Common myeloid progenitor, CD34-positive (primary cell): Measurements from ENCODE around the gene HOXC11.

ENCODE experiments used
- CTCF ChIA-PET: fragments of 350-600 bp; sonication (Branson Sonifier 250); formaldehyde crosslinking; loops from one replicate; lab custom pipeline; 2021; ENCODE audit warnings: antibody characterized with exemption; lab: Charles Lee
- POLR2A ChIA-PET: fragments of 350-600 bp; sonication (Branson Sonifier 250); formaldehyde crosslinking; loops from one replicate; lab custom pipeline; 2021; ENCODE audit warnings: antibody characterized with exemption; lab: Charles Lee
- DNase-seq, 3 donors: peaks; one replicate each; pipeline versions ENCODE4 v3.0.0 to v3.0.0-alpha.2; 2013
- H3K27ac ChIP-seq, 2 experiments: 1 replicate in 1 of 2; 2 replicates in 1 of 2; pipeline ENCODE4 v1.7.0; 2013; ENCODE audit warnings: inconsistent platforms in 2 of 2, low read length in 2 of 2, mild to moderate bottlenecking in 2 of 2, low read depth in 1 of 2, moderate library complexity in 1 of 2; ENCODE audit not compliant: severe bottlenecking in 2 of 2, insufficient read depth in 1 of 2, poor library complexity in 1 of 2
- H3K27me3 ChIP-seq, 5 experiments: replicated peaks in 2 of 5; 1 replicate in 3 of 5; 2 replicates in 2 of 5; pipeline versions ENCODE4 v1.6.1 to v1.7.0; 2013; ENCODE audit warnings: low read length in 4 of 5, mild to moderate bottlenecking in 2 of 5, moderate library complexity in 2 of 5, inconsistent platforms in 1 of 5; ENCODE audit not compliant: insufficient read depth in 5 of 5, control insufficient read depth in 4 of 5
- H3K36me3 ChIP-seq, 4 experiments: 1 replicate in 2 of 4; 2 replicates in 2 of 4; pipeline versions ENCODE4 v1.6.1 to v1.7.0; 2013; ENCODE audit warnings: low read length in 3 of 4, control low read depth in 1 of 4, mild to moderate bottlenecking in 1 of 4; ENCODE audit not compliant: control insufficient read depth in 4 of 4, insufficient read depth in 4 of 4
- H3K4me1 ChIP-seq, 4 experiments: 1 replicate in 3 of 4; 2 replicates in 1 of 4; pipeline versions ENCODE4 v1.6.1 to v1.7.1; 2013; ENCODE audit warnings: low read length in 3 of 4, mild to moderate bottlenecking in 3 of 4, control low read depth in 1 of 4, inconsistent platforms in 1 of 4, moderate library complexity in 1 of 4; ENCODE audit not compliant: control insufficient read depth in 4 of 4, insufficient read depth in 4 of 4; ENCODE audit errors: control extremely low read depth in 1 of 4
- H3K4me3 ChIP-seq, 7 experiments: 1 replicate in 4 of 7; 2 replicates in 3 of 7; pipeline versions ENCODE4 v1.5.1 to v1.7.0; 2013; ENCODE audit warnings: mild to moderate bottlenecking in 7 of 7, low read length in 6 of 7, moderate library complexity in 6 of 7, inconsistent platforms in 2 of 7, low read depth in 2 of 7, control low read depth in 1 of 7; ENCODE audit not compliant: insufficient read depth in 4 of 7, control insufficient read depth in 1 of 7; ENCODE audit errors: extremely low read depth in 1 of 7
- H3K9me3 ChIP-seq, 5 experiments: 1 replicate in 4 of 5; 2 replicates in 1 of 5; pipeline versions ENCODE4 v1.6.1 to v1.7.1; 2013; ENCODE audit warnings: low read length in 4 of 5, mild to moderate bottlenecking in 2 of 5, inconsistent platforms in 1 of 5, low read depth in 1 of 5, moderate library complexity in 1 of 5; ENCODE audit not compliant: control insufficient read depth in 4 of 5, insufficient read depth in 2 of 5; ENCODE audit errors: control extremely low read depth in 1 of 5
- WGBS: methylation state at CpG from one replicate; pipeline ENCODE4 v1.1.5; 2013; ENCODE audit not compliant: insufficient coverage; 5-methylcytosine and 5-hydroxymethylcytosine counted together

The HOXC11 gene

DNA sequence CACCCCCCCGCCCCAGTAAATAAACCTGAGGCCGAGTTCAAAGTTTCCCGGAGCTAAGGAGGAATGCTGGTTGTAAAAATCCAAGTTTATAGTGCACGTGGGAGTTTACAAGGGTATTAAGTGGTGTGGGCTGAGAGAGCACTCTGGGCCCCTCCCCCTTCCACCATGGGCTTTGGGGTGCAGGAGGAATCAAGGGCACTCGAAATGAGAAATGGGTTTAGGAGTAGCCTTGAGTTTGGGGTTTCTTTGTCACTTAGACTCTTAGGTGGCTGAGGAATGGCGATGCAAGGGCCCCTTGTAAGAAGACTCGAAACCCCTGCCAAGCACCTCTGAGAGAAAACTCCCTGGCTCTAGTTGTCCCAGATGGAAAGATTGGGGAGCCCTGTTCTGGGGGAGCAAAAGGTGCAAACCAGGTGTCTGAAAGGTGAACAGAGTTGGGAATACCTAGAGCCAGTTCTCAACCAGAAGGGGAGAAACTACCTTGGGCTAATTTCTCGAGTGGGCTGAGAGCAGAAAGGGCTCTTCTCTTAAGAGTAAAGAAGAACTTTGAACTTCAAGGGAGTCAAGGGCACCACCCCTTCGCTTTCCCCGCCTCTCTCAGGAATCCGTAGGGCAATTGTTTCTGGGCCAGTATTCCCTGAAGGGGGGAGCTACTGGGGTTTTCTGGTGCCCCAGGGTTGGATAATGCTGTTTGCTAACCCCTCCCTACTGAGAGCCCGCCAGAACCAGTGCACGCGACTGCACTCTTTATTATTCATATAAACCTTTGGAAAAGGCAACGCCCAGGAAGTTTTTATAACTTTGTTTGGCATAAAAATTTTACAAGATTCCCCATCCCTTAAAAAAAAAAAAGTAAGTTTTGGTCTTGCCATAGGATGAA, 5.8 kb downstream of the HOXC11 start:
- WGBS, result 21% methylated on average over 5 of the region's 15 CpGs
- peaks cover 0 to 9% (median 7%) of the 10 kb centered on the region in 4 experiments for H3K4me1 ChIP-seq

DNA sequence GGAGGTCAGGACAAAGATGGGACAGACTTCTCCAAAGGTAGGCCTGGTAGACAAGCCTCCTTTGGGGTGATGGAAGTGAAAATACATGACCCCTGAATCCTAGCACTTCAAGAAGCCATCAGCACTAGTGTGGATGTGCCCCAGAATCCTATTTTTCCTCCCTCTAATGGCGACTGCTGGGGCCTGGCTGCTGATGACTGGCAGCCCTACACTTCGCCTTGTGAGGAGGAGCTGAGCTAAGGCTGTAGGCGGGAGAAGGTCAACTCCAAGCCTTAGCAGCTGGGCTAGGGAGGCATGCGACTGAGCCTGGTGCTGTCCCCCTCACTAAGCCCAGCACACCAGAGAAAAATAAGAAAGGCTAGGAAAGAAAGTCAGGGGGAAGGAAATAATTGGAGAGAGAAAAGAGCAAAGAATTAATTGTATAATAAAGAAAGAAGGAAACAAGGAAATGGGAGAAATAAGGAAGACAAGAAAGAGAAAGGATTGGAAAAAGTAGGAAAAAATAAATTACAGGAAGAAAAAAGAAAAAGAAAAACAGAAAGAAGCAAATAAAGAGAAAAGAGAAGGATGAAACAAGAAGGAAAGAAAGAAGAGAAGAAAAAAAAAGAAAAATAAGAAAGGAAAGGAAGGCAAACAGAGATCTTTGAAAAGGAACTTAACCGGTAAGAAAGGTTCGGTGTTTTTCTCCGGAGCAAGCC, 7.3 kb downstream of the HOXC11 start:
- Histone ChIP-seq H3K27ac (no peak overlapping the region), H3K4me3 (no peak overlapping the region), H3K27me3 (peaks cover 33 to 99% (median 74%) of the 10 kb centered on the region in 5 experiments), H3K9me3 (peaks cover 0 to 16% (median 3%) of the 10 kb centered on the region in 5 experiments), H3K4me1 (peaks cover 0 to 11% (median 9%) of the 10 kb centered on the region in 4 experiments), H3K36me3 (no peaks in the 10 kb centered on the region)
- POLR2A ChIA-PET, result interaction anchor here (0.7 kb wide), 1 partner anchor 25 kb away, joined by 3 read pairs; the partner anchor contains the start of gene HOXC12
- DNase-seq, result no peak
- CTCF ChIA-PET, result no interaction called here
- whole genome bisulfite sequencing, result 4% methylated on average over 5 of the region's 7 CpGs

More for the DNA sequence above, 5.8 kb downstream of the HOXC11 start:
- peaks cover 29 to 100% (median 73%) of the 10 kb centered on the region in 5 experiments for H3K27me3 ChIP-seq
- H3K4me3 ChIP-seq, result no peak overlapping the region
- CTCF ChIA-PET, result no interaction called here
- peaks cover 0 to 13% (median 3%) of the 10 kb centered on the region in 5 experiments for H3K9me3 ChIP-seq
- no peaks in the 10 kb centered on the region for H3K36me3 ChIP-seq
- POLR2A ChIA-PET, result interaction anchor here (0.7 kb wide), 1 partner anchor 60 kb away, joined by 3 read pairs; no protein-coding TSS in a partner anchor
- DNase-seq, result no peak
- no peak overlapping the region for H3K27ac ChIP-seq

DNA sequence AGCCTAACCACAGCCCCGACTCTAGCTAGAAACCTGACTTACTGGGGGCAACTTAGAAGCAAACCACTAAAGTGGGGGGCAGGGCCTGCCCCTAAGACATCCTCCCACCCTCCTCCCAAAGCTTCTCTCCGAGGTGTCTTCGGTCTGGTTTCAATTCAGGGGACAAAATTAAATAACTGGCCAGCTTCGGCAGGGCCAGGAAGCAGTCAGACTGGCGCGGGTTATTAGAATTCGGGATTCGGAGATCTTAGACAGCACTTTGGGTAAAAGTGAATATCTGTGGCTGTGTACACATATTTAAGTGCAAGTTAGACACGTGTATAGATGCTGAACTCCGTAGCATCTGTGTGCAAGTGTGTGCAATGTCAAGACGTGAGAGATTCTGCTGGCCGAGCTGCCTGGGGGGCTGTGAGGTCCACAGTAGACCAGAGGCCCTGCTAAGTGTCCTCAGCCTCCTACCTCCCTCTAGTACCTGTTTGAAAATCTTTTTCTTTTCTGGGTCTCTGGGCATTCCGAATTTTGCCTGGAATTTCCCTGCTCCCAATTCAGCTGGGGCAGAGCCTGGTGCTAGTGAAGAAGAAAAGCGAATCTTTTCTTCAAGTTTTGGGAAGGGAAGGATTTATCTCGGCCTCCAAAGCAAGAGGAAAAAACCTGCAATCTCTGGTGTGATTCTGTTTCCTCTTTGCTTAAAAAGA, 8.0 kb downstream of the HOXC11 start:
- WGBS, result 21% methylated on average over 12 of the region's 15 CpGs
- POLR2A ChIA-PET, result interaction anchor here (0.7 kb wide), 1 partner anchor 26 kb away, joined by 3 read pairs; the partner anchor contains the start of gene HOXC12
- DNase-seq, result no peak
- CTCF ChIA-PET, result no interaction called here
- H3K4me3 ChIP-seq, result no peak overlapping the region
- peaks cover 33 to 99% (median 75%) of the 10 kb centered on the region in 5 experiments for H3K27me3 ChIP-seq
- peaks cover 0 to 12% (median 0%) of the 10 kb centered on the region in 5 experiments for H3K9me3 ChIP-seq
- peaks cover 0 to 17% (median 13%) of the 10 kb centered on the region in 4 experiments for H3K4me1 ChIP-seq
- no peaks in the 10 kb centered on the region for H3K36me3 ChIP-seq
- no peak overlapping the region for H3K27ac ChIP-seq

DNA sequence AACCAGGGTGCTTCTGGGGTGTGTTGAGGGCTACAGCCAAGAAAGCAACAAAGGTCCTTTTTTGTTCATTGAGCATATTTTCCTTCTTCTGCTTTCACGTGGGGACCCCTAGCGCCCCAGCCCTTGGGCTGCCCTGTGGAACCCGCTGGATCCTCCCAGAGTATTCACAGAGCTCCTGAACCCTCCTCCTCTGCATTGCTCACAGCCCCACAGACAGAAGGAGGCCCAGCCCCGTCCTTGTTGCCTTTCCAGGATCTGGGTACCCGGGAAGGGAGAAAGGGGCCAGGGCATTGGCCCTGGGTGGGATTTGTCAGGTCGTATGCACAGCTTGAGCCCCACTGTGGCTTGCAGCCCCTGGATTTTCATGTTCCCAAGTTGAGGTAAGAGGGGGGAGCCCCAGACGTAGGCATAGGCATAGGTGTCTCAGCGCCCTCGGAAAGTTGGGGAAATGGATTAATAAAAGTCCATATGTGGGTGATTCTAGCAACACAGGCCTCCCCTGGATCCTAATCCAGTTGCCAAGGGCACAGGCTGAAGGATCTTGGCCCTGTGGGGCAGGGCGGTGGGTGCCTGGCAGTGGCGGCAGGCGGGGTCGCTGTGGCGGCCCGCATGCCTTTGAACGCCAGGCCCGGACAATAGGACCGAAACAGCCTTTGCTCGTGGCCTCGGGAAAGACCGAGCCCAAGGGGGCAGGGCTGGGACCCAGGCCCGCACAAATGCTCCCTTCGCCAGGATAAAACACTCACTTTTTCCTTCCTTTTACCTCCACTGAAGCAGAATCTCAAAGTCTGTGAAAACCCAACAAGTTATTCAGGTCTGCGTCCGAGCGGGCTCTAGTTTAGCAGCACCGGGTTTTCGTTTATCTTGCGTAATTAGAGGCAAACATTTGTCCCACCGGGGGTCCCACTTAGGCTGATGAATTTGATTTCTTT, 9.0 kb downstream of the HOXC11 start:
- Histone ChIP-seq H3K4me3 (no peak overlapping the region), H3K9me3 (peaks cover 0 to 10% (median 0%) of the 10 kb centered on the region in 5 experiments), H3K27me3 (peaks cover 39 to 99% (median 70%) of the 10 kb centered on the region in 5 experiments), H3K36me3 (no peaks in the 10 kb centered on the region), H3K27ac (no peak overlapping the region), H3K4me1 (peaks cover 0 to 21% (median 17%) of the 10 kb centered on the region in 4 experiments)
- DNase-seq, result no peak
- WGBS, result 7% methylated on average over 15 of the region's 30 CpGs
- ChIA-PET POLR2A (no interaction called here), CTCF (no interaction called here)

DNA sequence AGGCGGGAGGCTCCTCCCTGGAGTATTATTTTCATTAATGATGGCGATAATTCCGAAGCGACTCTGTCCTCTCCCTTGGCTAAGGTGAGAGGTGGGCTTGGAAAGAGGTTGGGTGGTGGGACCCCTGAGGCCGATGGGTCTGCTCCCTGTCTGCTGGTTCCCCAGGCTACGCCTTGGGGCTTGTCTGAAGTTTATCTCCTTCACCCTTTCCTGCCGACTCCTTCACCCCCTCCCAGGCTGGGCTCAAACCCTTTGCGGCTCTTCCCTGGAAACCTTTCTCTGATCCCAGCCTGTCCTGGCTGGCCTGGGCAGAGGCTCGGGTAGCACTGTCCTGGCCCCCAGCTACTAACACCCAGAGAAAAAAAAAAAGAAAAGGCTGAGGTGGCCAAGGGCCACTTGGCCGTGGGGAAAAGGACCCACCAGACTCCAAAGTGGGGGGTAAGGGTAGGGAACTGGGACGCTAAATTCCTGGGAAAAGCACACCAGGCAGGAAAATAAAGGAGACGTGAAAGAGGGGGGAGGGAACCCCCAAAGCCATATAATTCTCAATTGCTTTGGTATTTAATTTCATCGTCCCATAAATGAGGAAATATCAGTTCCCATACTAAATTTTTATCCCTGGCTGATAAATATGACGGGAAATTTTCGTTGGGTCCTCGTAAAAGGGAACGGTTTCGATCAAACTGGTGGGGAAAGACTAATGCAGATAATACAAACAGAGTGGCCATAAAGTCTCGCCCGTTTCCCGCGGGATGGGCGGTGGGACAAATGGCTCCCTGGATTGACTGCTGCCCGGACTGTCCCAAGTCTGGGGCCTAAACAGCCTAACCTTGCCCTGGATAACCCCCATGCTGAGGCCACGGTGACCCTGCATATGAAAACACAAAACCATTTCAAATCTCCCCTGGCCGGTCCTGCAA, 10.0 kb downstream of the HOXC11 start:
- Histone ChIP-seq H3K27ac (no peak overlapping the region), H3K4me1 (peaks cover 0 to 21% (median 17%) of the 10 kb centered on the region in 4 experiments), H3K27me3 (peaks cover 33 to 99% (median 70%) of the 10 kb centered on the region in 5 experiments), H3K36me3 (no peaks in the 10 kb centered on the region), H3K4me3 (no peak overlapping the region), H3K9me3 (peaks cover 0 to 8% (median 0%) of the 10 kb centered on the region in 5 experiments)
- ChIA-PET POLR2A (no interaction called here), CTCF (no interaction called here)
- no peak for DNase-seq
- 14% methylated on average over 17 of the region's 26 CpGs for WGBS
